Measurements from ENCODE around the gene TUNAR.

The TUNAR gene

DNA sequence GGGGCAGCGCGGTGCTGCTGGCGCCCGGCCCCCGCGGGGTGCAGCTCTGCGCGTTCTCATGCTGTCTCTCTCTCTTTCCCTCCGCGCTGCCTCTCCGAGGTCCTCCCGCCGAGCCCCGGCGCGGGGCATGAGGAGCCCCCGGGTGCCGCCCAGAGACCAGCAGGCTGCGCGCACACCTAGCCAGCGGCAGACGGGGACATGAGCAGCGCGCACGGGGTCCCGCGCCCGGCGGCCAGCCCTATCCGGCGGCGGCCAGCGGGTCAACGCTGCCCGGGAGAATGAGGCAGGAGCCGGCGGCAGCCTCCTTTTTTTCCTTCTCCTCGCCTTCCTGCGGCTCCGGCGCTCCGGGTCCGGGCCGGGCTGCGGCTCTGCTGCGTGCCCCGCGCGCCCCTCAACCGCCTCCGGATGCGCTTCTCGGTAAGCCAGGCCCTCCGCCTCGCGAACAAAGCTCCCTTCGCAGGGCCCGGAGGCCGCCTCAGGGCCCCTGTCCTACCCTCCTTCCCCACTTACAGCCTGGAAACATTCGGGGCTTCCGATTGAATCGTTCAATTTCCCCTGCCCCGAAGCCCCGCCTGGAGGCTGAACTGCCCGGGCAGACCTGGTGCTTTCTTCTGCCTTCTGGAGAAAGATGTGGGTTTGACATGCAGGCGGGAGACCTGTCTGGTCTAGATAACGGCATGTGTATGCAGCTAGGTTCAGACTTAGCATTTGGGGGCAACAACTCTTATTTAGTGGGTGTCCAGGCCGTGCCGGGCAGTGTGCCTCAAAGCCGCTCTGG lies at the start of gene TUNAR:
Gene TUNAR (plus strand): TSS at position 72 of the 778 bp plus-strand sequence.
- ChIA-PET POLR2A (interaction anchor here (0.8 to 1.2 kb wide), 2 partner anchors 10 to 221 kb away, joined by 3 to 4 read pairs; no protein-coding TSS in a partner anchor), CTCF (interaction anchor here (1.0 to 1.6 kb wide), 2 partner anchors 103 to 104 kb away, joined by 3 read pairs; no protein-coding TSS in a partner anchor)
- peak; percentile 46 for DNase-seq (ENCODE audit: extremely low spot score)
- TF ChIP-seq ZNF384 (IDR thresholded peaks at IDR 0.05) (no peak), SP1 (IDR thresholded peaks at IDR 0.05) (no peak), LEF1 (IDR thresholded peaks at IDR 0.05; ENCODE audit: borderline replicate concordance) (no peak)

DNA sequence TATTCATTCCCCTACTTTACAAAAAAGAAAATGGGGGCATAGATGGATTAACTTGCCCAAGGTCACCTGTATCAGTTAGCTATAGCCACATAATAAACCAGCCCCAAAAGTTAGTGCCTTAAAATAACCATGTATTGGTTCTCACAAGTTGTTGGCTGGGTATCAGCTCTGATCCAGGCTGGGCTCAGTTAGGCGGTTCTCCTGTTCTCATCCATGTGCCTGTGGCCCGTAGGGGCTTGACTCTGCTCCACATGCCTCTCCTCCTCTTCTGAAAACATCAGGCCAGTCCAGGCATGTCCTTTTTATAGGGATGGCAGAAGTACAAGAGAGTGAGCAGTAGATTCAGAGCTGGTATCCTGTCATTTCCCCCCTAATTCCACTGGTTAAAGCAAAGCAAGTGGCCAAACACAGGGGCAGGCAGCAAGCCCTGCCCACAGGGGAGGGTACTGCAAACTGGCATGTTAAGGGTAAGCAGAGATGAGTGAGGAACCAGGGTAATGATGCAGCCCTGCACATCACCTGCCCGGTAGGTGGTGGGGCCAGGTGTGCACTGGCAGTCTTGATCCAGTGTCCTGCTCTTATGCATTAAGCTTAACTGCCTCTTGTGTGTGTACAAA lies 47.9 kb upstream of the TUNAR start:
- TF ChIP-seq FOXK2 (IDR thresholded peaks at IDR 0.05) = no peak
- TF ChIP-seq SUZ12 (IDR thresholded peaks at IDR 0.05) = no peak
- TF ChIP-seq HDGF (IDR thresholded peaks at IDR 0.05; ENCODE audit: borderline replicate concordance) = no peak
- TF ChIP-seq NFRKB (IDR thresholded peaks at IDR 0.05) = no peak
- TF ChIP-seq ELF4 (IDR thresholded peaks at IDR 0.05) = no peak
- no peak for TF ChIP-seq L3MBTL2 (conservative IDR thresholded peaks at IDR 0.05)
- TF ChIP-seq, protein P1, sequence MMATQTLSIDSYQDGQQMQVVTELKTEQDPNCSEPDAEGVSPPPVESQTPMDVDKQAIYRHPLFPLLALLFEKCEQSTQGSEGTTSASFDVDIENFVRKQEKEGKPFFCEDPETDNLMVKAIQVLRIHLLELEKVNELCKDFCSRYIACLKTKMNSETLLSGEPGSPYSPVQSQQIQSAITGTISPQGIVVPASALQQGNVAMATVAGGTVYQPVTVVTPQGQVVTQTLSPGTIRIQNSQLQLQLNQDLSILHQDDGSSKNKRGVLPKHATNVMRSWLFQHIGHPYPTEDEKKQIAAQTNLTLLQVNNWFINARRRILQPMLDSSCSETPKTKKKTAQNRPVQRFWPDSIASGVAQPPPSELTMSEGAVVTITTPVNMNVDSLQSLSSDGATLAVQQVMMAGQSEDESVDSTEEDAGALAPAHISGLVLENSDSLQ (IDR thresholded peaks at IDR 0.05) = no peak
- TF ChIP-seq SP1 (IDR thresholded peaks at IDR 0.05) = no peak
- TF ChIP-seq ARNT (IDR thresholded peaks at IDR 0.05) = no peak
- TF ChIP-seq LEF1 (IDR thresholded peaks at IDR 0.05; ENCODE audit: borderline replicate concordance) = no peak
- DNase-seq (ENCODE audit: extremely low spot score) = no peak
- CTCF ChIA-PET = no interaction called here
- POLR2A ChIA-PET = no interaction called here

DNA sequence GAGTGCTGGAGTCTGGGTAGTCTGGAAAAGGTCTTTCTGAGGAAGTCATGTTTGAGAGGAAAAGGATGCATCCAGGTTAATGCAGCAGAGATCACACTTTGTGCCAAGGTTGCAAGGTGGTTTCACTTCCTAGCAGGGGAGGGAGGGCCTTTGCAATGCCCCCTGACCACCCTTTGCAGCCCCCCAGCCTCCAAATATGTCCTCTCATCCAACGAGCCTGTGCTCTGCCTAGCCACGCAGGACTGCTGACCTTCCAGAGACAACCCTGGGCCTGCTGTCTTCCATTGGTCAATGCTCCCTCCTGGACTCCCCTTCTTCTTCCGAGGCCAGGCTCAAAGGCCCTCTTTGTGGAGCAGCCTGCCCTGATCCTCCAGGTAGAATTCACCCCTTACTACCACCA lies 47.3 kb upstream of the TUNAR start:
- ChIA-PET POLR2A (no interaction called here), CTCF (no interaction called here)
- DNase-seq (ENCODE audit: extremely low spot score) = no peak
- TF ChIP-seq HDGF (IDR thresholded peaks at IDR 0.05; ENCODE audit: borderline replicate concordance) (no peak), FOXK2 (IDR thresholded peaks at IDR 0.05) (no peak), SP1 (IDR thresholded peaks at IDR 0.05) (no peak), LEF1 (IDR thresholded peaks at IDR 0.05; ENCODE audit: borderline replicate concordance) (no peak)
- TF ChIP-seq, protein P1 (IDR thresholded peaks at IDR 0.05) = no peak

DNA sequence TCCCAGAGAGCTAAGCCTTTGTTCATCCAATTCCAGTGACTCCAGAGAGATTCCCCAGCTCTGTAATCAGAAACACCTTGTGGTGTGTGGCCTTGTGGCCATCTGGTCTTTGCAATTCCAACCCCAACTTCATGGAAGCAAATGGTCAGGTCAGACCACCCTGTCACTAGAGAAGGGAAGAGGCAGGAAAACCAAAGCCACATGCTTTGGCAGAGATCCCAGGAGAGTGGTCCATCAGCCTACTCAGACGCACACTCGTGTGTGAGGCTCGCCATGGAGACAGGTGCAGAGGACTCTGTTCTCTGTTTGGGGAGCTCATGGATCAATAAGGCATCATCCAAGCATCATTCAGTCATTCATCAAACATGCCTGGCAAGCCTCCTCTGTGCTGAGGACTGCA lies 46.2 kb upstream of the TUNAR start:
- DNase-seq (ENCODE audit: extremely low spot score) = no peak
- ChIA-PET CTCF (no interaction called here), POLR2A (no interaction called here)
- TF ChIP-seq SP1 (IDR thresholded peaks at IDR 0.05) (no peak), FOXK2 (IDR thresholded peaks at IDR 0.05) (no peak), L3MBTL2 (conservative IDR thresholded peaks at IDR 0.05) (no peak), NFRKB (IDR thresholded peaks at IDR 0.05) (no peak), FOXA1 (IDR thresholded peaks at IDR 0.05) (no peak), CTBP1 (IDR thresholded peaks at IDR 0.05; ENCODE audit: borderline replicate concordance) (no peak), LEF1 (IDR thresholded peaks at IDR 0.05; ENCODE audit: borderline replicate concordance) (no peak), ELF4 (IDR thresholded peaks at IDR 0.05) (no peak), FOXM1 (IDR thresholded peaks at IDR 0.05; ENCODE audit: borderline replicate concordance) (no peak), ZNF384 (IDR thresholded peaks at IDR 0.05) (no peak), BHLHE40 (IDR thresholded peaks at IDR 0.05; ENCODE audit: borderline replicate concordance) (no peak), HDGF (IDR thresholded peaks at IDR 0.05; ENCODE audit: borderline replicate concordance) (no peak)
- TF ChIP-seq, protein P1 (IDR thresholded peaks at IDR 0.05) = no peak

DNA sequence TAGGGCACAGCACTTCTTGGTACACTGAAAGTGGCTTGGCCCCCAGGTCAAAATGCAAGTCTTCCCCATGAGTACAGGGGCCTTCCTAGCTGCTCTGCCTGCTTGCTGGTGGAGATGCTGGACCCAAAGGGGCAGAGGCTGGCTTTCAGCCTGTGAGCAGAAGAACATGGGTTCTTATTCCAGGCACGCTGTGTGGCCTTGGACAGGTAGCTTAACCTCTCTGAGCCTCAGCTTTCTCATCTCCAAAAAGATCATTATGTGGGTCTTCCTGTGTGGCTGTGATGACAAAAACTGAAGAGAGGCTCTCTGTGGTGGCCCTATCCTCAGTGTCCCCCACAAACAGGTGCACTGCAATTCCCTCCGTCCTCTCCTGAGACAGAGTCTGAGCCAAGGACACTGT lies 45.6 kb upstream of the TUNAR start:
- no peak for DNase-seq (ENCODE audit: extremely low spot score)
- CTCF ChIA-PET = no interaction called here
- POLR2A ChIA-PET = no interaction called here
- TF ChIP-seq L3MBTL2 (conservative IDR thresholded peaks at IDR 0.05) = no peak
- no peak for TF ChIP-seq ZNF384 (IDR thresholded peaks at IDR 0.05)
- no peak for TF ChIP-seq LEF1 (IDR thresholded peaks at IDR 0.05; ENCODE audit: borderline replicate concordance)
- no peak for TF ChIP-seq SUZ12 (IDR thresholded peaks at IDR 0.05)
- TF ChIP-seq BHLHE40 (IDR thresholded peaks at IDR 0.05; ENCODE audit: borderline replicate concordance) = no peak
- TF ChIP-seq FOXM1 (IDR thresholded peaks at IDR 0.05; ENCODE audit: borderline replicate concordance) = no peak
- no peak for TF ChIP-seq ARNT (IDR thresholded peaks at IDR 0.05)
- TF ChIP-seq, protein P1 (IDR thresholded peaks at IDR 0.05) = no peak
- no peak for TF ChIP-seq FOXA1 (IDR thresholded peaks at IDR 0.05)
- no peak for TF ChIP-seq TARDBP (IDR thresholded peaks at IDR 0.05)
- TF ChIP-seq CTBP1 (IDR thresholded peaks at IDR 0.05; ENCODE audit: borderline replicate concordance) = no peak
- no peak for TF ChIP-seq ELF4 (IDR thresholded peaks at IDR 0.05)
- TF ChIP-seq SP1 (IDR thresholded peaks at IDR 0.05) = no peak
- TF ChIP-seq HDGF (IDR thresholded peaks at IDR 0.05; ENCODE audit: borderline replicate concordance) = no peak
- no peak for TF ChIP-seq NFRKB (IDR thresholded peaks at IDR 0.05)
- TF ChIP-seq FOXK2 (IDR thresholded peaks at IDR 0.05) = no peak
